ENCODE data around the gene SYN1. TPM values are rescaled to one million over a fixed set of nuclear protein-coding genes. Genes with fewer than 3 reads are reported as not detected.

Gene SYN1
- total and polyA plus RNA-seq, 4 donors = 0.09 to 2.5 (median 0.60) TPM

DNA sequence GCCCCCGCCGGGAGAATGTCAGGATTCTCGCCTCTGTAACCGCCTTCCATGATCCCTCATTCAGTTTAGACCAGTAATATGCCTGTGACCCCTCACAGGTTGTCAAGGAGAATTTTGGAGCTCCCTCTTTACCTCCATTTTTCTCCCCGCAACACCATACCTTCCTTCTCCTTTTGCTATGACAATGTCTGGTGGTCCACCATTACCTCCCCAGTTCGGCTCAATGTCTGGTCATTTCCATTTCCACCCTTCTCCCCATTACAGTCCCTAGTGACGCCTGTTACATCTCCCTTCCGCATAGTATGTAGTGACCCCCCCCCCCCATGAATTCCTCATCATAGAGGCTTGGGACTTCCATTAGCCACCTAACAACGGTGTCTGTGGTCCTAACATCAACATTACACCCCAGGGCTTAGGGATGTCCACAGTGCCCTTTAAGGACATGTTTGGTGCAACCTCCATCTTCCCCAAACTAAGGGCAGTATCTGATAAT, 58.0 kb downstream of the SYN1 start:
- peak overlapping the region; percentile 89 to 91 for H3K27ac ChIP-seq (ENCODE audit: low read depth in 1 of 2, low read length in 2 of 2)
- H3K4me1 ChIP-seq (ENCODE audit: control insufficient read depth in 4 of 4, insufficient read depth in 4 of 4, low read length in 3 of 4) = peaks cover 3 to 26% (median 19%) of the 10 kb centered on the region in 4 donors
- no peaks in the 10 kb centered on the region for H3K27me3 ChIP-seq (ENCODE audit: control insufficient read depth in 4 of 4, insufficient read depth in 4 of 4, low read length in 3 of 4)
- H3K36me3 ChIP-seq (ENCODE audit: control insufficient read depth in 4 of 4, insufficient read depth in 3 of 4, low read depth in 1 of 4, low read length in 3 of 4) = peaks cover 0 to 21% (median 7%) of the 10 kb centered on the region in 4 donors
- H3K4me3 ChIP-seq (ENCODE audit: low read depth in 1 of 3, low read length in 3 of 3) = peak overlapping the region; percentile 64 to 82 (median 78)
- H3K9me3 ChIP-seq (ENCODE audit: control insufficient read depth in 4 of 4, low read length in 3 of 4) = no peaks in the 10 kb centered on the region
- peak overlapping the region; percentile 1 to 69 for H3K9ac ChIP-seq (ENCODE audit: low read depth in 1 of 2, low read length in 2 of 2)
- no peak for DNase-seq (ENCODE audit: low spot score)
- TF ChIP-seq RAD21 (IDR thresholded peaks at IDR 0.05) (no peak), YY1 (IDR thresholded peaks at IDR 0.05) (no peak), TAF1 (conservative IDR thresholded peaks at IDR 0.05) (no peak), GABPA (IDR thresholded peaks at IDR 0.05 in 1 of 2, conservative IDR thresholded peaks at IDR 0.05 in 1 of 2) (no peak), ZBTB33 (IDR thresholded peaks at IDR 0.05) (no peak), FOXA1 (IDR thresholded peaks at IDR 0.05) (no peak), SP1 (IDR thresholded peaks at IDR 0.05) (no peak), FOXA2 (IDR thresholded peaks at IDR 0.05) (no peak), HNF4A (conservative IDR thresholded peaks at IDR 0.05) (no peak), NR2F2 (IDR thresholded peaks at IDR 0.05) (no peak), EGR1 (IDR thresholded peaks at IDR 0.05; ENCODE audit: low read depth in 2 of 2) (no peak), HNF4G (IDR thresholded peaks at IDR 0.05) (no peak), JUND (IDR thresholded peaks at IDR 0.05) (no peak), RXRA (IDR thresholded peaks at IDR 0.05) (no peak), CTCF (IDR thresholded peaks at IDR 0.05; ENCODE audit: low read depth, low read length, missing input control) (no peak)
- TF ChIP-seq, protein P1, sequence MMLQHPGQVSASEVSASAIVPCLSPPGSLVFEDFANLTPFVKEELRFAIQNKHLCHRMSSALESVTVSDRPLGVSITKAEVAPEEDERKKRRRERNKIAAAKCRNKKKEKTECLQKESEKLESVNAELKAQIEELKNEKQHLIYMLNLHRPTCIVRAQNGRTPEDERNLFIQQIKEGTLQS (IDR thresholded peaks at IDR 0.05) = no peak
- TF ChIP-seq, protein P2, sequence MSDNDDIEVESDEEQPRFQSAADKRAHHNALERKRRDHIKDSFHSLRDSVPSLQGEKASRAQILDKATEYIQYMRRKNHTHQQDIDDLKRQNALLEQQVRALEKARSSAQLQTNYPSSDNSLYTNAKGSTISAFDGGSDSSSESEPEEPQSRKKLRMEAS (IDR thresholded peaks at IDR 0.05) = no peak
- TF ChIP-seq, protein P3, sequence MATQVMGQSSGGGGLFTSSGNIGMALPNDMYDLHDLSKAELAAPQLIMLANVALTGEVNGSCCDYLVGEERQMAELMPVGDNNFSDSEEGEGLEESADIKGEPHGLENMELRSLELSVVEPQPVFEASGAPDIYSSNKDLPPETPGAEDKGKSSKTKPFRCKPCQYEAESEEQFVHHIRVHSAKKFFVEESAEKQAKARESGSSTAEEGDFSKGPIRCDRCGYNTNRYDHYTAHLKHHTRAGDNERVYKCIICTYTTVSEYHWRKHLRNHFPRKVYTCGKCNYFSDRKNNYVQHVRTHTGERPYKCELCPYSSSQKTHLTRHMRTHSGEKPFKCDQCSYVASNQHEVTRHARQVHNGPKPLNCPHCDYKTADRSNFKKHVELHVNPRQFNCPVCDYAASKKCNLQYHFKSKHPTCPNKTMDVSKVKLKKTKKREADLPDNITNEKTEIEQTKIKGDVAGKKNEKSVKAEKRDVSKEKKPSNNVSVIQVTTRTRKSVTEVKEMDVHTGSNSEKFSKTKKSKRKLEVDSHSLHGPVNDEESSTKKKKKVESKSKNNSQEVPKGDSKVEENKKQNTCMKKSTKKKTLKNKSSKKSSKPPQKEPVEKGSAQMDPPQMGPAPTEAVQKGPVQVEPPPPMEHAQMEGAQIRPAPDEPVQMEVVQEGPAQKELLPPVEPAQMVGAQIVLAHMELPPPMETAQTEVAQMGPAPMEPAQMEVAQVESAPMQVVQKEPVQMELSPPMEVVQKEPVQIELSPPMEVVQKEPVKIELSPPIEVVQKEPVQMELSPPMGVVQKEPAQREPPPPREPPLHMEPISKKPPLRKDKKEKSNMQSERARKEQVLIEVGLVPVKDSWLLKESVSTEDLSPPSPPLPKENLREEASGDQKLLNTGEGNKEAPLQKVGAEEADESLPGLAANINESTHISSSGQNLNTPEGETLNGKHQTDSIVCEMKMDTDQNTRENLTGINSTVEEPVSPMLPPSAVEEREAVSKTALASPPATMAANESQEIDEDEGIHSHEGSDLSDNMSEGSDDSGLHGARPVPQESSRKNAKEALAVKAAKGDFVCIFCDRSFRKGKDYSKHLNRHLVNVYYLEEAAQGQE (IDR thresholded peaks at IDR 0.05) = no peak
- WGBS = 4% methylated on average over 9 of the region's 9 CpGs
